ENCODE data around the gene G3BP2. TPM values are rescaled to one million over a fixed set of nuclear protein-coding genes. Genes with fewer than 3 reads are reported as not detected.

G3BP2 gene
- total RNA-seq, 1 experiment from 2014 or later, result 187 TPM

- no TSS peak for BruUV-seq (replicated peaks)
- Mint-ChIP-seq H3K27me3 (ENCODE audit: insufficient read depth, unreplicated experiment) (no peaks in the 10 kb centered on the region), H3K36me3 (ENCODE audit: insufficient read depth, unreplicated experiment) (no peaks in the 10 kb centered on the region), H3K9me3 (ENCODE audit: unreplicated experiment) (no peaks in the 10 kb centered on the region), H3K4me1 (ENCODE audit: low read depth, unreplicated experiment) (peaks cover 8% of the 10 kb centered on the region), H3K27ac (ENCODE audit: unreplicated experiment) (no peak overlapping the region), H3K4me3 (ENCODE audit: unreplicated experiment) (no peak overlapping the region)
- peak in 1 of 2 experiments; percentile 40 for DNase-seq
- TF ChIP-seq CTCF (IDR thresholded peaks at IDR 0.05; ENCODE audit: insufficient read depth in 1 of 2, low read depth in 1 of 2, low read length in 1 of 2, severe bottlenecking in 1 of 2, unreplicated experiment in 1 of 2), result peak; percentile 6 to 43
- intact Hi-C loops (cut with micrococcal nuclease; ENCODE audit: unreplicated experiment), result loop anchor here (1.0 to 5.0 kb wide), 2 partner anchors 36 to 54 kb away; partner anchors contain the start of gene G3BP2
- no peak overlapping the region for H3K4me3 ChIP-seq (ENCODE audit: low read depth, low read length)
- H3K9me3 ChIP-seq, result no peaks in the 10 kb centered on the region
- POLR2A ChIA-PET, result interaction anchor here (1.0 kb wide), 1 partner anchor 16 kb away, joined by 8 read pairs; the partner anchor contains the start of gene USO1
- CTCF ChIA-PET, result interaction anchor here (1.0 kb wide), 1 partner anchor 54 kb away, joined by 3 read pairs; no protein-coding TSS in a partner anchor
- H3K4me1 ChIP-seq, result peaks cover 13% of the 10 kb centered on the region
- no peaks in the 10 kb centered on the region for H3K27me3 ChIP-seq (replicated peaks; ENCODE audit: control insufficient read depth, insufficient read depth, low read length)
- no peaks in the 10 kb centered on the region for H3K36me3 ChIP-seq (ENCODE audit: control insufficient read depth, insufficient read depth, low read length)
Measured at GRCh38 chr4:75708218-75708691, 35.0 kb upstream of the G3BP2 start.

GRCh38 chr4:75705198-75705977 is 32.2 kb upstream of the G3BP2 start:
- Mint-ChIP-seq H3K36me3 (ENCODE audit: insufficient read depth, unreplicated experiment) (no peaks in the 10 kb centered on the region), H3K27ac (ENCODE audit: unreplicated experiment) (no peak overlapping the region), H3K9me3 (ENCODE audit: unreplicated experiment) (no peaks in the 10 kb centered on the region), H3K4me1 (ENCODE audit: low read depth, unreplicated experiment) (peaks cover 19% of the 10 kb centered on the region), H3K27me3 (ENCODE audit: insufficient read depth, unreplicated experiment) (no peaks in the 10 kb centered on the region), H3K4me3 (ENCODE audit: unreplicated experiment) (no peak overlapping the region)
- no peaks in the 10 kb centered on the region for H3K27me3 ChIP-seq (replicated peaks; ENCODE audit: control insufficient read depth, insufficient read depth, low read length)
- peaks cover 24% of the 10 kb centered on the region for H3K4me1 ChIP-seq
- H3K9me3 ChIP-seq, result no peaks in the 10 kb centered on the region
- H3K4me3 ChIP-seq (ENCODE audit: low read depth, low read length), result no peak overlapping the region
- intact Hi-C loops (cut with micrococcal nuclease; ENCODE audit: unreplicated experiment), result loop anchor here (5.0 kb wide), 1 partner anchor 33 kb away; the partner anchor contains the start of gene G3BP2
- CTCF ChIA-PET, result no interaction called here
- POLR2A ChIA-PET, result no interaction called here
- TF ChIP-seq CTCF (IDR thresholded peaks at IDR 0.05; ENCODE audit: insufficient read depth in 1 of 2, low read depth in 1 of 2, low read length in 1 of 2, severe bottlenecking in 1 of 2, unreplicated experiment in 1 of 2), result no peak
- no TSS peak for BruUV-seq (replicated peaks)
- H3K36me3 ChIP-seq (ENCODE audit: control insufficient read depth, insufficient read depth, low read length), result no peaks in the 10 kb centered on the region
- DNase-seq, result no peak

GRCh38 chr4:75702919-75703411 is 29.8 kb upstream of the G3BP2 start:
- Histone ChIP-seq H3K9me3 (no peaks in the 10 kb centered on the region), H3K4me3 (ENCODE audit: low read depth, low read length) (no peak overlapping the region), H3K4me1 (peaks cover 21% of the 10 kb centered on the region), H3K36me3 (ENCODE audit: control insufficient read depth, insufficient read depth, low read length) (no peaks in the 10 kb centered on the region), H3K27me3 (replicated peaks; ENCODE audit: control insufficient read depth, insufficient read depth, low read length) (no peaks in the 10 kb centered on the region)
- H3K9me3 Mint-ChIP-seq (ENCODE audit: unreplicated experiment), result no peaks in the 10 kb centered on the region
- peak; percentile 52 to 57 for DNase-seq
- CTCF ChIA-PET, result interaction anchor here (1.0 kb wide), 1 partner anchor 145 kb away, joined by 3 read pairs; no protein-coding TSS in a partner anchor
- peak overlapping the region; percentile 62 for H3K4me3 Mint-ChIP-seq (ENCODE audit: unreplicated experiment)
- BruUV-seq (replicated peaks), result no TSS peak
- intact Hi-C loops (cut with micrococcal nuclease; ENCODE audit: unreplicated experiment), result loop anchor here (1.0 to 2.0 kb wide), 2 partner anchors 21 to 44 kb away; partner anchors contain the start of gene USO1
- peak overlapping the region; percentile 57 for H3K27ac Mint-ChIP-seq (ENCODE audit: unreplicated experiment)
- no peaks in the 10 kb centered on the region for H3K27me3 Mint-ChIP-seq (ENCODE audit: insufficient read depth, unreplicated experiment)
- no peak for TF ChIP-seq CTCF (IDR thresholded peaks at IDR 0.05; ENCODE audit: insufficient read depth in 1 of 2, low read depth in 1 of 2, low read length in 1 of 2, severe bottlenecking in 1 of 2, unreplicated experiment in 1 of 2)
- POLR2A ChIA-PET, result no interaction called here
- peaks cover 19% of the 10 kb centered on the region for H3K4me1 Mint-ChIP-seq (ENCODE audit: low read depth, unreplicated experiment)
- H3K36me3 Mint-ChIP-seq (ENCODE audit: insufficient read depth, unreplicated experiment), result no peaks in the 10 kb centered on the region

All from Caco-2 (cell line).